SK-MEL-5 (cell line): ENCODE measurements around the gene BTBD17. TPM values are rescaled to one million over a fixed set of nuclear protein-coding genes. Genes with fewer than 3 reads are reported as not detected.
A peak's percentile ranks its signal among the peaks of the same experiment; 100 is the strongest.
"Not testable (repeated sequence)": the region's sequence is repeated elsewhere in the genome, so short reads cannot be mapped to it uniquely, and the experiment has no call there.

ENCODE experiments used
- DNase-seq: peaks from one replicate; pipeline ENCODE4 v3.0.0-alpha.2; 2016; ENCODE audit warnings: low read depth, low spot score
- in situ Hi-C: cut with HindIII; loops from 2 replicates; pipeline ENCODE4 v1.10.0; 2016; ENCODE audit warnings: low sequenced_read_pairs, high pct_unique_total_duplicates, low pct_unique_long_range_greater_than_20kb
- polyA plus RNA-seq, 2 experiments: library from polyadenylated mRNA; depleted of rRNA; stranded (reverse); fragments of >200 nt; gene quantifications; 2 replicates each; pipeline ENCODE4 v1.2.3, GENCODE V29; 2015
- total RNA-seq: library from RNA; depleted of rRNA; stranded (reverse); fragments of >200 nt; shearing (Covaris generic); gene quantifications from 2 replicates; pipeline ENCODE4 v1.2.3, GENCODE V29; 2014; rRNA removed

The BTBD17 gene
- total RNA-seq = not detected in 2 replicates
- polyA plus RNA-seq (2015; cell fraction: cytosol; rRNA removed) = not detected in 2 replicates
- polyA plus RNA-seq (2015; cell fraction: nucleus; rRNA removed) = not detected in 2 replicates

DNA sequence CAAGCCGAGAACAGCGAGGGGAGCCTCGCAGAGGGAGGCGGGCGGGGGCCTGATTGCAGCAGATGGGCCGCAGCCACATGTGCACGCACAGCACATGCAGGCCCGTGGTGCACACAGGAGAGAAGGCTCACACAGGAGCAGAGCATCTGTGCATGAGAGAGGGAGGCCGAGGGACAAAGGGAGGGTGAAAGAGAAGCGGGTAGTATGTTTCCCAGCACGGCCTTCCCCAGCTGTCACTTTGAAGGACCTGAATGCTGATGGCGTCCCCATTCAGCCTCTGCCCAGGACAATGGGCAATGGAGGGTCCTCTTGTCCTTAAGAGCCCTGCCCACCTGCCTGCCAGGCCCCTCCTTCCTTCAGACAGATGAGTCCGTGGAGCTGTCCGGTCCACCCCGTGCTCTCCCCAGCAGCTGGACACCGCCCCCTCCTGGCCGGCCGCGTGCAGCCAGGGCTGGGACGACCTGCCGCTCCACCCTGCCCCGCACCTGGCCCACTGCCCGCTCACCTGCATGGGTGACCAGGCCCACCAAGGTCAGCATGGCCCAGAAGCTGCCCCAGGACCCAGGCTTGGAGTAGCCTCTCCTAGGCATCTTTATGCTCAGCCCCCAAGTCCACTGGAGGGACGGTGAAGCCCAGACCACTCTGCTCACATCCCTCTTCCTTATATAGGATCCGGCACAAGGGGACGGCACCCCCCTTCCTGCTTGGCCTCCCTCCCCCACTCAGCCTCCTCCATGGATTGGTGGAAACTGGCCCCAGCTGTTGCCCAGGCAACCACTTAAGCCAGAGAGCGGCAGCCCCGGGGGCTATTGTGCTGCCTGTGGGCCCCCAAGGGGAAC, at the start of gene BTBD17:
TSS of gene BTBD17 (minus strand) at position 639 of the 839 bp plus-strand sequence. CDS start at position 590, 49 bp downstream.
- DNase-seq = peak; percentile 79
- in situ Hi-C loops = no loop called here

- in situ Hi-C loops = no loop called here
- no peak for DNase-seq
Observed at GRCh38 chr17:74410001-74410443, 48.4 kb upstream of the BTBD17 start.

- DNase-seq = no peak
- in situ Hi-C loops = no loop called here
Observed at GRCh38 chr17:74408815-74409214, 47.1 kb upstream of the BTBD17 start.

- DNase-seq = peak; percentile 51
- in situ Hi-C loops = no loop called here
Observed at GRCh38 chr17:74408262-74408661, 46.6 kb upstream of the BTBD17 start.

GRCh38 chr17:74407384-74407783, 45.7 kb upstream of the BTBD17 start:
- DNase-seq = no peak
- in situ Hi-C loops = no loop called here

- in situ Hi-C loops, DNase-seq: not testable (repeated sequence)
Observed at GRCh38 chr17:74405311-74405710, 43.6 kb upstream of the BTBD17 start.

DNA sequence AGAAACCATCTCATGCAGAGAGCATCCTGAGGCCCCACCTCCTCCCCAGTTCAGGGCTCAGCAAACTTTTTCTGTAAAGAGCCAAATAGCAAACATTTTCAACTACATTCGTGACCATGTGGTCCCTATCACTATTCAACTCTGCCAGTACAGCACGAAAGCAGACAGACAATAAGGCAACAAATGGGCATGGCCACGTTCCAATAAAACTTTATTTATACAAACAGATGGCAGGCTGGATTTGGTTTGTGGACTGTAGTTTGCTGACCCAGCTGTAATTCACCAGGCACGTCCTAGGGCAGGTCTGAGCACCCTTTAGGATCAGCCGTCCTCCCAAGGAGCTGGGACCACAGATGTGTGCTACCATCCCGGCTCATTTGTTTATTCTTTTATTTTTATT, 43.1 kb upstream of the BTBD17 start:
- no peak for DNase-seq
- in situ Hi-C loops = no loop called here

GRCh38 chr17:74404218-74404617, 42.5 kb upstream of the BTBD17 start:
- in situ Hi-C loops = no loop called here
- DNase-seq = no peak

DNA sequence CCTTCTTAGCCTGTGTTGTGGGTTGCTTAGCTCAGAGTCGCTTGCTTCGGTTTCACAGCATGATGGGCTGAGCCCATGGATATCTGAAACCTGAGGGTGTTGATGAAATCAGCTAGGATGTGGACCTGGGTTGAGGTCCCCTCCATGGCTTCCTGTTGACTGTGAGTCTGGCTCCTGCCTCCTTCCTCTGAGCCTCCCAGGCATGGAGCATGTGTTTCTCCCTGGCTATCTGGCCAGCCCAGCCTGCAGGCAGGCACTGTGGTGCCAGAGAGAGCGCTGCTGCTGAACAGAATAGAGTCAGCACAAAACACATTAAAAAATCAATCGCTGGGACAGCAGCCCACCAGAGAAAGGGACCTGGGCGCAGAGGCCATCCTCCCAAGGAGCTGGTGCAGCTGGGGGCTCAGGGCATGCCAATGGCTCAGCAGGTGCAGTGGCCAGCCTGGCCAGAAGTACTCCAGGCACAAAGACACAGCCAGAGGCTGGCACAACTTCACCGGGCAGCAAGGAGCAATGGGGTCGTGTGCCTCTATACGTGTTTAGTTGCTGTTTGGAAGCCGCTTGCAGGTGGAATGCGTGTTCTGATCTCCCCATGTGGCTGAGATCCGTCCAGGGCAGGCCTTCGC, 42.0 kb upstream of the BTBD17 start:
- in situ Hi-C loops = no loop called here
- DNase-seq = no peak

DNA sequence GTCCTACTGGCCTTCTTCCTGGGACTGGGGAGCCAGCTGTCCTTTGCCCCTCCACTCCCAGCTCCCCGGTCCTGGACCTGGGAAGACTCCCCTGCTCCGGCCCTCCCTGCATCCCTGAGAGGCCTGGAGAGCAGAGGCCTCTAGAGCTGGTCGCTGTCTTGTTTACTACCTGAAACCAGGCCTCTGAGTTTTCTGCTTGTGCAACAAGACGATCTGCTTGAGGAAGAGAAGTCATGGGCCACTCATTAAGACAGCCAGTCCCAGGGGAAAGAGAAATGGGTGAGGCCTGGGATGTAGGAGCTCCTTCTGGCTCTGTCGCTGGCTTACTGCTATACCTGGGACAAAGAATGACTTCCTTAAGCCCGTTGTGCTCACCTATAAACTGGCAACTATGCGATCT, 40.4 kb upstream of the BTBD17 start:
- in situ Hi-C loops = no loop called here

DNA sequence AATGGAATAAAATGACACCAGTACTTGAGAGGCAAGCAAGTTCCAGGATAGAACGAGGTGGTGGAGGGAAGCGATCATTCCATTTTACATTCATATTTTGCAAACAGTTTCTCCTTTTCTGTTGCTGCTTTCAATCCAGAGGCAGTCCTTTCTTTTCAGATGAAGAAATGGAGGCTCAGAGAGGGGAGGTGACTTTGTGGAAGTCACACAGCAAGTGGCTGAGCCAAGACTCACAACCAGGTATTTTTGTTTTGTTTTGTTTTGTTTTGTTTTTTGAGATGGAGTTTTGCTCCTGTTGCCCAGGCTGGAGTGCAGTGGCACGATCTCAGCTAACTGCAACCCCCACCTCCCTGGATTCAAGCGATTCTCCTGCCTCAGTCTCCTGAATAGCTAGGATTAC, 34.9 kb upstream of the BTBD17 start:
- in situ Hi-C loops = no loop called here
- DNase-seq = no peak

More for the DNA sequence above, 40.4 kb upstream of the BTBD17 start:
- no peak for DNase-seq

GRCh38 chr17:74394977-74395376, 33.3 kb upstream of the BTBD17 start:
- no peak for DNase-seq
- in situ Hi-C loops = no loop called here

DNA sequence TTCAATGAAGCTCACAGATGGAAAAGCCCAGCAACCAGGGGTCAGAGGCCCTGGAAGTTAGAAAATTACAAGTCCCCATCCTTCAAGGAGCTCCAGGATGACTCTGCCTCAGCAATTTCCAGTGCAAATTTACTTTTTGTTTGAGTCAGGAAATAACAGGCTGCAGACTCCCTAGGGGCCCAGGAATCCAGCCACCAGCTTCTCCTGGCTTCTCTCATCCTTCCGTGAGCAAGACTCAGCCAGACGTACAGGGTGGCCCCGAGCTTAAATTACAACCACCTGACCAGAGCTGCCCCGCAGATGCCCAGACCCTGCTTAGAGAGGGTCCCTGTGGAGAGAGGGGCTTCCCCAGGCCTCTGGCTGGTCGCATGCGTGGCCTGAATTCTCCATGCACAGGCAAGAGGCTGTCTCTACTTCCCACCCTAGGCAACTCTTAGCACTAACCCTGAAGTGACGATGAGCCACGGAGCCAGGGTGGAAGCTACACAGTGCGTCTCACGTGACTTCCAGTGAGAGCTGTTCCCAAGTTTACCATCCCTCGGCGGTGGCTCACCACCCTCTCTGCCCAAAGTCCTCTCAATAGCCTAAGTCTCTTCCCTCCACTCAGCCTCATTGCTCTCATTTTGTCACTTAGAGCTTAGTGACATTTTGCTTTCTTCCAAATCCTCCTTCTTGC, 32.7 kb upstream of the BTBD17 start:
- in situ Hi-C loops = no loop called here
- no peak for DNase-seq

- no peak for DNase-seq
- in situ Hi-C loops = no loop called here
Observed at GRCh38 chr17:74393346-74393942, 31.8 kb upstream of the BTBD17 start.

DNA sequence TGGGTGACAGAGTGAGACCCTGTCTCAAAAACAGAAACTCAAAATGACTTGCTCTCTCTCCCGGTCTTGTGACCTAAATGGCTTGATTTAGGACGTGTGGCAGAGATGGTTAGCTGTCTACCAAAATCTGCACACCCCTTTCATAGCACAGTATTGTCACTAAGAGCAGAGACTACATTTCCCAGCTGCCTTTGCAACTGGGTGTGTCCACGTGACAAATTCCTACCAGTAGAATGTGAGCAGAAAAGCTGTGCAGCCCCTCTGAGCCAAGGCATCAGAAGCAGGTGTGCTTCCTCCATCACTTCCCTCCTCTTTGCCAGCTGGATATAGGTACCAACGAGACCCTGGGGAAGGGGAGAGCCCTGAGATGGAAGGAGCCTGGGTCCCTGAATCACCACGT, 31.2 kb upstream of the BTBD17 start:
- in situ Hi-C loops = no loop called here
- peak; percentile 50 for DNase-seq

DNA sequence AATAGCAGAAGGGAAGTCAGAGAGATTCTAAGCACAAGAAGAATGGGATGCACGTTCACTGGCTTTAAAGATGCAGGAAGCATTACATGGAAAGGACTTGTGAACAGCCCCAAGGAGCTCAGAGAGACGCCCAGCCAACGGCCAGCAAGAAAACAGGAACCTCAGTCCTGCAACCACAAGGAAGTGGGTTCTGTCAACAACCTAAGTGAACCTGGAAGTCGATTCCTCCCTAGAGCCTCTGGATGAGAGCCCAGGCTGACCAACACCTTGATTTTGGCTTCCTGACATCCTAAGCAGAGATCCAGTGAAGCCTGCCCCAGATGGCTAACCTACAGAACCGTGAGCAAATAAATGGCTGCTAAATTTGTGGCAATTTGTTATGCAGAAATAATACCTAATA, 30.1 kb upstream of the BTBD17 start:
- no peak for DNase-seq
- in situ Hi-C loops = no loop called here

DNA sequence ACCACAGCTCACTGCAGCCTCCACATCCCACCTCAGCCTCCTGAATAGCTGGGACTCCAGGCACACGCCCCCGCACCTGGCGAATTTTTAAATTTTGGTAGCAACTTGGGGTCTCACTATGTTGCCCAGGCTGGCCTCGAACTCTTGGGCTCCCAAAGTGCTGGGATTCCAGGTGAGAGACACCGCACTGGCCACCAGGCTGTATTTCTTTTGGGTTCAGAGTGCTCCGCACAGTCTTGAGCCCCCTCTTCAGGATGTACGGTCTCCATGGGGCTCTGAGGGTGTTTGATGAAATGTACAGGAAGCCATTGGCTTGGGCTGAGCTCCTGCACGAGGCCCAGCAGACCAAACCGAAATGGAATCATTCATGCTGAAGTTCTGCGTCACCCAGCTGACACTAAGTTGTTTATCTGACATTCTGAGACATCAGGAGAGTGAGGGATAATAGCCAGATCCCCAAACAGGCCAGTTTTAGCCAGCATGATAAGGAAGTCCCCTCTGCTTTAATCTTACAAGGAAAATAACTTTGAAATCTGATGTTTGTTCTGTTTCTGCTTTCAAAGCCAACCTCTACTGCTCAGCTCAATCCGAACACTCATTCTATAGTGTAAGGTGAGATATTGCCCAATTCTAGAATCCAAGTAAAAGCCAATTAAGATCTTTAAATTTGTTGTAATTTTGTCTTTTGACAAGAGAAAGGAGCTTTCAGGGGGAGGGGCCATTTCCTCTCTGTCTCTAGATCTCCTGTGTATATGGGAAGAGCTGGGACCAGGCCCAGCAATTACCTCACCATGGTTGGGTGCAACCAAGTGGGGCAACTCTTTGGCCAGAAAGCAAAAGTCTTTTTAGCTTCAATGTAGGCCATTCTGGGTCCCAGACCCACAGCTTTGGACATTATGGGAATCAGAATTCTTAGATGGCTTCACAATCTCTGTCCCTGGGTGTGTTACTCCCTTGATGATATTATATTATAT, 29.3 kb upstream of the BTBD17 start:
- DNase-seq = no peak
- in situ Hi-C loops = no loop called here
